LHCN-M2 (cell line): ENCODE results near the gene ATG5. TPM values are rescaled to one million over a fixed set of nuclear protein-coding genes. Genes with fewer than 3 reads are reported as not detected.

ENCODE experiments used
- DNase-seq: peaks from one replicate; pipeline ENCODE4 v3.0.0-alpha.2; 2012; ENCODE audit warnings: low read depth
- polyA plus RNA-seq: library from polyadenylated mRNA; unstranded; fragments of >200 nt; gene quantifications from one replicate; pipeline ENCODE4 v1.2.1, GENCODE V29; 2012; ENCODE audit warnings: missing spikeins
- total RNA-seq: library from RNA; depleted of rRNA; stranded (reverse); fragments of >200 nt; gene quantifications from 2 replicates; pipeline ENCODE4 v1.2.3, GENCODE V29; 2014; rRNA removed

Gene ATG5
- total RNA-seq, result 47.4 and 51.9 TPM in 2 replicates
- polyA plus RNA-seq, result 20.8 TPM

GRCh38 chr6:106325336-106326178 is at the start of gene ATG5:
Gene ATG5, minus strand, starts transcription at chr6:106325760. Its CDS starts 9,552 bp downstream, at chr6:106316208.
- DNase-seq, result peak; percentile 99

DNA sequence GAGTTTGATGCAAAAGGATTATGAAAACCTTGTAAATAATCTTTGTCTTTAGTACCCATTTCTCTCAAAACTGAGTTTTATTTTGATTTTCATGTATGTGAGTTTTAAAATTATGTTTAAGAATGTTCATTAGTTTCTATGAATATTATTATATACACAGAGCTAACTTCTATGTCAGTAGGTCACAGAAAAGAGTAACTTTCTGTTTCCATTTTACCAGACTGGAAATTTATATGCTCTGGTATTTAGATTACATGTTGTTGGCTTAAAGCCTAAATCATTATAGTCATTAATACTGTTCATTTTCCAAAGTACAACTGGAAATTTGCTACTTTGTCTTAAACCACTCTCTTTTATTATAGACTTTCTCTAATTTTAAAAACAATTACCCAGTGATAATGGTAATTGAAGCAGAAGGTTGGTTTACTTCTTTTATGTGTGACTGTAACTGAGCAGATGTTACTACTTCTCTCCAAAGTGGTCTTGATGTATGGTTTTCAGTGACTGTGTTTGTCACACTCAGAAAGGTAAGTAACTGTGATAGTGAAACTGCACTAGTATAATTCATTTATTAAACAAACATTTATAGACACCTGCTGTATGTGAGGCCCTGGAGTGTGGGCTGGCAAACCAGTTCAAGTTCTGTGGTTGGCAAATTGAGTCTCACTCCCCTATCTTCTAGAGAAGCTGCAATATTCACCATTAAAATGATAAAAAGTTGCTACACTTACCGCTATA is 48.1 kb upstream of the ATG5 start:
- no peak for DNase-seq

DNA sequence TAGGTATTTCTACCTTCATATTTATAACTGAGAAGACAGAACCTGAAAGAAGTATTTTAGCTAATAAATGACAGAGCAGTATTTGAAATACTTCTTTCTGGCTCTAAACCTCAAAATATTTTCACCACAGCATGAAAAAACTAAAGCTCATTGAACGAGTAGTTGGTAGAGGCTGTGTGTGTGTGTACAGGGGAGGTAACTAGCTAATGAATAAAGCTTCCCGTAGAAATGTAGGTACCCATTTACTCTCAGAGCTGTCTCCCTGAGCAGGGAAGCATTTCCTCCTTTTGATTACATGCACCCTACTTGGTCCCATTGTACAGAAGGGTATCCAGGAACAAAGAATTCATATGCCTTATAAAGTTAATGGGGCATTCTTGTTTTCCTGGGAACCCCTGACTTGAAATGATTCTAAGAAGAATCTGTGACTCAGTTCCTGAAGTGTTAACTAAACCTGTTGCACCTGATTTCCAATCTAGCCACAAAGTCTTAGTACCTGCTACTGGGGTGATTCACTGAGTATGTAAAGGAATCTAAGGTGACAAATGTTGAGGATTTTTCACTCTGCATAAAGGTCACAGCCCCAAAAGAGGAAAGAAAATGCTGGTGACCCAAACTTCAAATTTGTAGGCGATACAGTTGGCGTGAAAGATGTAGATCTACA is 47.4 kb upstream of the ATG5 start:
- no peak for DNase-seq

GRCh38 chr6:106370639-106371038 is 45.1 kb upstream of the ATG5 start:
- no peak for DNase-seq

- no peak for DNase-seq
These were observed 44.2 kb upstream of the ATG5 start for GRCh38 chr6:106369739-106370138.

DNA sequence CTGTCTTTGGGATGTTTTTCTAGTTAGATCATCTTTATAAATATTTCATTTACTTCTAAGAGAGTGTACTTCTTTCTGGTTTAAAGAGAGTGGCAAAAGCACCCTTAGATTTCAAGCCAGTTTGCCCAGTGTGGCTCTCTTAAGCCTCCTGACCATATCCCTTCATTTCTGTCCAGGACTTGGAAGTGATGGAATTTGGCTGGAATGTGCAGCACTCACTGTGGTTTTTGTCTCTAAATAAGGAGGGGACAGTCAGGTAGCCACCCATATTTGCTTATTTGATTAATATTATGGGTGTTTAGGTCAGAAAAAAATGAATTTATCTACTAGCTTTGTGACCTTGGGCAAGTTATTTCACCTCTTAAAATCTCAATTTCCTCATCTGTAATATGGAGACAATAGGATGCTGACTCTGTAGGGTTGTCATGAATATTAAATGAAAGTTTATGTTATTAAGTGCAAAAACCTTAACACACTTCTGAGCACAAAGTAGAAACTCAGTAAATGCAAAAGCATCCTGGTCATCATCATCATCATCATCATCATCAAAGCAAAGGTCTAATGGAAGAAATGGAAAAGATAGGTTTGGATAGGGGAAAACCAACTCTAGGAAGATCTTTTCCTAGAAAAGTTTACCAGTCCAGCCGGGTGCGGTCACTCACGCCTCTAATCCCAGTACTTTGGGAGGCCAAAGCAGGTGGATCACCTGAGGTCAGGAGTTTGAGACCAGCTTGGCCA is 38.0 kb upstream of the ATG5 start:
- DNase-seq, result no peak

DNA sequence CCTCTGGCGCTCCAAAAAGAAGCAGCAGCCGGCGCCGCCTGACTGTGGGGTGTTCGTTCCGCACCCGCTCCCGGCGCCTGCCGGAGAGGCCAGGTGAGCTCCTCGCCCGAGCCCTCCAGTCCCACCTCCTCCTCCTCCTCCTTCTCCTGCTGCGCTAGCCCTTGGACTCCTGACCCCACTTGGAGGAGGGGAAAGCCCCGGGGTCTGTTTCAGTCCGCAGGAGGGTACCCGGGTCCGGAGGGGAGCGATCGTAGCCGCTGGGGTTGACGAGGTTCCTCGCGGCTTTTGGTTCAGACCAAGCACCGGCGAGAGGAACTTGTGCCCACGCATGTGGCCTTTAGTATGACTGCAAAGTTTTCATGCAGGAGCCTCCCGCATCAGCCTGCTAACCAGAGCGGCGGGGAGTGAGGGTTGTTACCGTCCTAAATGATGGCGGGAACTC is 35.5 kb upstream of the ATG5 start:
- DNase-seq, result no peak

- DNase-seq, result peak; percentile 18
These were observed 34.9 kb upstream of the ATG5 start, which contains the start of gene CRYBG1 for GRCh38 chr6:106360410-106360988. Gene CRYBG1, plus strand, starts transcription at chr6:106360717. Its CDS starts 192 bp downstream, at chr6:106360909.

GRCh38 chr6:106359959-106360409 is 34.4 kb upstream of the ATG5 start:
- no peak for DNase-seq

- no peak for DNase-seq
These were observed 30.8 kb upstream of the ATG5 start for GRCh38 chr6:106356378-106356777.

GRCh38 chr6:106347219-106347618 is 21.7 kb upstream of the ATG5 start:
- DNase-seq, result no peak

- peak; percentile 87 for DNase-seq
These were observed 13.9 kb upstream of the ATG5 start for GRCh38 chr6:106339334-106340029.

DNA sequence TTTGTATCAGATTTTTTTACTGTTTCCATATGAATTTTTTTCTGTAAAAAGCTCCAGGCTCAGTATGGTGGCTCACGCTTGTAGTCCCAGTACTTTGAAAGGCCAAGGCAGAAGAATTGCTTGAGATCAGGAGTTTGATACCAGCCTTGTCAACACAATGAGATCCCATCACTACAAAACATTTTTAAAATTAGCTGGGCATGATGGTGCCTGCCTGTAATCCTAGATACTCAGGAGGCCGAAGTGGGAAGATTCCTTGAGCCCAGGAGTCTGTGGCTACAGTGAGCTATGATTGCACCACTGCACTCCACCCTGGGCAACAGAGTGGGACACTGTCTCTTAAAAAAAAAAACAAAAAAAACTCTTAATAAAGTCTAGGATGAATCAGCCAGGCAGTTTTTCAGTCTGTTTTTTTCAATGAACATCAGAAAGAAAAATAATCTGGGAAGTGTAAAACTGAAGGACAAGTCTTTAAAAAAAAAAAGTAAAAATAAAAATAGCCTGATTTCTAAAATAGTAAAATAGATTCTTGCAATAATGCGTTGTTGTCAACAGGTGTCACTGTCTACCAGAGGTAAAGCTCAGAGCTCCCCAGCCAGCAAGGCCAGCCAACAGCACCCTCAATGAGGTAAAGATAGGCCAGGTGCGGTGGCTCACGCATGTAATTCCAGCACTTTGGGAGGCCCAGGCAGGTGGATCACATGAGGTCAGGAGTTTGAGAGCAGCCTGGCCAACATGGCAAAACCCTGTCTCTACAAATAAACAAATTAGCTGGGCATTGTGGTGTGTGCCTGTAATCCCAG is 9.3 kb upstream of the ATG5 start:
- DNase-seq, result peak; percentile 42

DNA sequence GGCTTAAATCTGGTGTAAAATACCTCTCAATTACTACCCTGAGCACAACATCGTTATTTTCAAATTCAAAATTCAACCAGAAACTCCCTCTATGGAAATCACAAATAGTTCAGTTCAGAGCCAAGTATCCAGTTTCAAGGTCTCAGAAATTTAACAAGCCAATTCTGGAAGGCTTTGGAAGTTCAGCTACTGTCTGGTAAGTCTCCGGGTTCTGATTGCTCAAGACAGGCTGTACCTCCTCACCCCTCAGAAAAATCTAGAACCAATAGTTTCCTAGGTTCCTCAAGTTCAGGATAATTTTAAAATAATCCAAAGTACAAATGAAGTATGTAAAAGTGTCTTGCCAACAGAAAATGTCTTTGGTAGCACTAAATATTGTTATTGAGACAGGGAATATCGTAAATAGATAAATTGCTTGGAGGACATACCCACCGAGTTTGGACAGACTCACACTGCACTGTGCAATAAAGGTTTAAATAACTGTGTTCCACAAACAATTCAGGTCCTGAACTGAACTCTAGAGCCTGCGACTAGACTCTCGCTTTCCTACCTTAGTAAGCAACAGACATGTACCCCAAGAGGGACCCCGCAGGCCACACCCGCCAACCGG is 729 bp downstream of the ATG5 start:
- no peak for DNase-seq

GRCh38 chr6:106321940-106322339 is 3.6 kb downstream of the ATG5 start:
- DNase-seq, result no peak

GRCh38 chr6:106318851-106319250 is 6.7 kb downstream of the ATG5 start:
- DNase-seq, result no peak

DNA sequence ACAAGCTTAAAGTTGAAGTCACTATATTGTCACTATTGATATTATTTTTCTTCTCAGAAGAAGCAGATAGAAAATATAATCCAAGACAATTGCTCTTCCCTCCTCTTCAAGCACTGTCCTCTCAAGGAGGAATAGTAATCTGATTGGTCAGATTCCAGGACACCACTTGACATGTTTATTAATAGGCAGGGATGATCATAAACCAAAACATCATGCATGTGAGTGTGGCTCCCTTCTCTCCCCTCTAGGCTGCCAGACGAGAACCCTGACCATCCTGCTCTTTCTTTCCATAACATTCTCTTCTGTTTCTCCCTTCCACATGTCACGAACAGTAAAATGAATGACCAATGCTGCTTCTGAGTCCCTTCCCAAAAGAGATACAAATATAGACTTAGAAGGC is 7.5 kb downstream of the ATG5 start:
- DNase-seq, result no peak

GRCh38 chr6:106316375-106316766 is 9.2 kb downstream of the ATG5 start:
- DNase-seq, result no peak
